ENCODE results near the gene FLRT3.

DNA sequence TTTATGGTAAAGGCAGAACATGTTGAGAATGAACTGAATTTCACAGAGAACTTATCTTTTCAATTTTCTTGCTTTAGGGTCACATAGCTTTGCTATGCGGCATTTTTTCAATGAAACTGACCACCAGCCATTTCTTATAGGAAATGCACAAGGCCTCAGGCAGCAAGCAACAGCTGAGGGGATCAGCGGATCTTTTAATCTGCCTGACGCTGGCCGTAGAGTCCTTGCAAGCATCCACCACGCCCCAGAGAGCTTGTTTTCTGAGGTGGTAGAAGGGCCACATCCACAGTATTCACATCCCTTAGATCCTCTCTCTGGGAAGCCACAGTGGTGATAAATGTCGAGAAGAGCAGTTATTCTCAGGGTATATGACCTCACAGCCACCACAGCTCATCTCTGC, 34.3 kb downstream of the FLRT3 start:
- TF ChIP-seq, protein P1, sequence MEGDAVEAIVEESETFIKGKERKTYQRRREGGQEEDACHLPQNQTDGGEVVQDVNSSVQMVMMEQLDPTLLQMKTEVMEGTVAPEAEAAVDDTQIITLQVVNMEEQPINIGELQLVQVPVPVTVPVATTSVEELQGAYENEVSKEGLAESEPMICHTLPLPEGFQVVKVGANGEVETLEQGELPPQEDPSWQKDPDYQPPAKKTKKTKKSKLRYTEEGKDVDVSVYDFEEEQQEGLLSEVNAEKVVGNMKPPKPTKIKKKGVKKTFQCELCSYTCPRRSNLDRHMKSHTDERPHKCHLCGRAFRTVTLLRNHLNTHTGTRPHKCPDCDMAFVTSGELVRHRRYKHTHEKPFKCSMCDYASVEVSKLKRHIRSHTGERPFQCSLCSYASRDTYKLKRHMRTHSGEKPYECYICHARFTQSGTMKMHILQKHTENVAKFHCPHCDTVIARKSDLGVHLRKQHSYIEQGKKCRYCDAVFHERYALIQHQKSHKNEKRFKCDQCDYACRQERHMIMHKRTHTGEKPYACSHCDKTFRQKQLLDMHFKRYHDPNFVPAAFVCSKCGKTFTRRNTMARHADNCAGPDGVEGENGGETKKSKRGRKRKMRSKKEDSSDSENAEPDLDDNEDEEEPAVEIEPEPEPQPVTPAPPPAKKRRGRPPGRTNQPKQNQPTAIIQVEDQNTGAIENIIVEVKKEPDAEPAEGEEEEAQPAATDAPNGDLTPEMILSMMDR (IDR thresholded peaks at IDR 0.05): no peak
- TF ChIP-seq POLR2A (IDR thresholded peaks at IDR 0.05): no peak
